Measurements from ENCODE around the gene WDR7.

WDR7 gene

DNA sequence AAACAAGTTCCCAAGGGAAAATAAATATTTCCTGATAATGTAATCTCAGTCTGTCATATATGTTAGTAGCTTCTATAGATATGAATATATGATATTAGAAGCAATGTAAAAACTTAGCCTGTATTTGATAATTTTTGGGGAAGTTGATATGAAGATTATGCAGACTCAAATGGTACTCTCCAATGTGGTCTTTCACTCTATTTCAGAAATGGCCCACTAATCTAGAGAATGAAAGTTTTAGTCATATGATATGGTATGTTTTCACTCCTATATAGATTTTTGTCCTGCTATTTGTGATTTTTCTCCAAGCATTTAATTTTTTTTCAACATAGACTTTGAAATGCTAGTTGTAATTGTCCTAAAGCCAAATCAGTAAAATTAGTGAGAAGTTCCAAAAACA is 259.1 kb downstream of the WDR7 start:
- Histone ChIP-seq H2BK12ac (ENCODE audit: low read length) (no peak overlapping the region), H3K18ac (ENCODE audit: low read length) (no peak overlapping the region), H3K9ac (ENCODE audit: low read depth, low read length, poor library complexity) (no peak overlapping the region), H3K4me2 (ENCODE audit: insufficient read depth, low read length, poor library complexity, severe bottlenecking) (no peak overlapping the region), H3K27ac (replicated peaks; ENCODE audit: low read length) (no peak overlapping the region), H2BK5ac (ENCODE audit: low read length) (no peak overlapping the region), H3K36me3 (replicated peaks in 1 of 2; ENCODE audit: control insufficient read depth in 2 of 2, insufficient read depth in 2 of 2, low read length in 2 of 2) (no peaks in the 10 kb centered on the region), H2BK15ac (ENCODE audit: low read length) (no peak overlapping the region), H2AK5ac (ENCODE audit: low read depth, low read length) (no peak overlapping the region), H3K79me1 (ENCODE audit: low read depth, low read length) (no peaks in the 10 kb centered on the region), H3K27me3 (ENCODE audit: control insufficient read depth in 3 of 3, insufficient read depth in 3 of 3, low read depth in 1 of 3, low read length in 3 of 3) (no peaks in the 10 kb centered on the region), H3K23ac (ENCODE audit: low read depth, low read length, poor library complexity) (no peak overlapping the region), H2AFZ (ENCODE audit: low read length) (no peak overlapping the region), H3K9me3 (replicated peaks in 1 of 2; ENCODE audit: control insufficient read depth in 2 of 2, insufficient read depth in 1 of 2, low read depth in 1 of 2, low read length in 2 of 2) (no peaks in the 10 kb centered on the region), H3K14ac (ENCODE audit: low read length) (no peak overlapping the region), H2BK120ac (ENCODE audit: low read depth, low read length) (no peak overlapping the region), H4K8ac (ENCODE audit: low read depth, low read length) (no peak overlapping the region), H3K4me1 (ENCODE audit: control insufficient read depth in 2 of 2, insufficient read depth in 1 of 2, low read depth in 1 of 2, low read length in 2 of 2) (peaks cover 5 to 9% of the 10 kb centered on the region in 2 donors), H4K91ac (ENCODE audit: low read depth, low read length, poor library complexity) (no peak overlapping the region), H3K4me3 (ENCODE audit: low read length in 2 of 2) (no peak overlapping the region), H3K4ac (ENCODE audit: low read length) (no peak overlapping the region)
- DNase-seq (ENCODE audit: low spot score): no peak

DNA sequence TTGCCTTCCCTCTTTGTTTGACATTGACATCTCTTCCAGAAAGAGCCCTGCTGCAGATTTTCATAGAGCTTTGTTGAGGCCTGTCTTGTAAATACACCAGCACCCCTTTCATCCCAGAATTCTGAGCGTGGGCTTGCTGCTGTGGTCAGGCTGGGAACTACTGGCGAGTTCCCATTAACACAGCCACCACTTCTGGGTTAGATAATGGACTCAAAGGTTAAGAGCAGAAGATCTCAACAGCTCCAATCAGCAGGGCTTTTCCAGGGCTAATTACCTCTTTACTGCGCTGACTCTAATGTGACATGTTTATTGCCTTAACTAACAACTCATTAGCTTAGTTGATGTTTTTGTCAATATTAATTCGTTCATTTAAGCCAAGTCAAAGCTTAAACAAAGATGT is 259.8 kb downstream of the WDR7 start:
- H3K4me2 ChIP-seq (ENCODE audit: insufficient read depth, low read length, poor library complexity, severe bottlenecking): no peak overlapping the region
- H2BK12ac ChIP-seq (ENCODE audit: low read length): no peak overlapping the region
- no peak overlapping the region for H2BK120ac ChIP-seq (ENCODE audit: low read depth, low read length)
- H3K4me3 ChIP-seq (ENCODE audit: low read length in 2 of 2): no peak overlapping the region
- H2AFZ ChIP-seq (ENCODE audit: low read length): no peak overlapping the region
- no peaks in the 10 kb centered on the region for H3K9me3 ChIP-seq (replicated peaks in 1 of 2; ENCODE audit: control insufficient read depth in 2 of 2, insufficient read depth in 1 of 2, low read depth in 1 of 2, low read length in 2 of 2)
- H4K91ac ChIP-seq (ENCODE audit: low read depth, low read length, poor library complexity): no peak overlapping the region
- H2BK5ac ChIP-seq (ENCODE audit: low read length): no peak overlapping the region
- H3K14ac ChIP-seq (ENCODE audit: low read length): no peak overlapping the region
- no peak overlapping the region for H2BK15ac ChIP-seq (ENCODE audit: low read length)
- no peak overlapping the region for H3K9ac ChIP-seq (ENCODE audit: low read depth, low read length, poor library complexity)
- peaks cover 5 to 9% of the 10 kb centered on the region in 2 donors for H3K4me1 ChIP-seq (ENCODE audit: control insufficient read depth in 2 of 2, insufficient read depth in 1 of 2, low read depth in 1 of 2, low read length in 2 of 2)
- H2AK5ac ChIP-seq (ENCODE audit: low read depth, low read length): no peak overlapping the region
- no peak for DNase-seq (ENCODE audit: low spot score)
- H3K36me3 ChIP-seq (replicated peaks in 1 of 2; ENCODE audit: control insufficient read depth in 2 of 2, insufficient read depth in 2 of 2, low read length in 2 of 2): no peaks in the 10 kb centered on the region
- H3K27me3 ChIP-seq (ENCODE audit: control insufficient read depth in 3 of 3, insufficient read depth in 3 of 3, low read depth in 1 of 3, low read length in 3 of 3): no peaks in the 10 kb centered on the region
- H3K27ac ChIP-seq (replicated peaks; ENCODE audit: low read length): no peak overlapping the region
- H3K79me1 ChIP-seq (ENCODE audit: low read depth, low read length): no peaks in the 10 kb centered on the region
- WGBS, 2 donors (ENCODE audit: extremely low coverage in 2 of 2, insufficient read length in 2 of 2, insufficient replicate concordance in 1 of 2): no CpG with 5 or more reads among the region's 4 CpGs
- H3K23ac ChIP-seq (ENCODE audit: low read depth, low read length, poor library complexity): no peak overlapping the region
- no peak overlapping the region for H3K4ac ChIP-seq (ENCODE audit: low read length)
- no peak overlapping the region for H4K8ac ChIP-seq (ENCODE audit: low read depth, low read length)
- H3K18ac ChIP-seq (ENCODE audit: low read length): no peak overlapping the region

GRCh38 chr18:56913941-56914340 is 262.8 kb downstream of the WDR7 start:
- no peak overlapping the region for H3K4me3 ChIP-seq (ENCODE audit: low read length in 2 of 2)
- no peaks in the 10 kb centered on the region for H3K79me1 ChIP-seq (ENCODE audit: low read depth, low read length)
- WGBS, 2 donors (ENCODE audit: extremely low coverage in 2 of 2, insufficient read length in 2 of 2, insufficient replicate concordance in 1 of 2): no CpG with 5 or more reads among the region's 4 CpGs
- no peak overlapping the region for H3K9ac ChIP-seq (ENCODE audit: low read depth, low read length, poor library complexity)
- peak overlapping the region; percentile 42 for H2AFZ ChIP-seq (ENCODE audit: low read length)
- H3K27me3 ChIP-seq (ENCODE audit: control insufficient read depth in 3 of 3, insufficient read depth in 3 of 3, low read depth in 1 of 3, low read length in 3 of 3): no peaks in the 10 kb centered on the region
- no peak overlapping the region for H2BK120ac ChIP-seq (ENCODE audit: low read depth, low read length)
- H4K8ac ChIP-seq (ENCODE audit: low read depth, low read length): no peak overlapping the region
- no peak overlapping the region for H3K18ac ChIP-seq (ENCODE audit: low read length)
- no peak for DNase-seq (ENCODE audit: low spot score)
- no peak overlapping the region for H3K23ac ChIP-seq (ENCODE audit: low read depth, low read length, poor library complexity)
- H3K9me3 ChIP-seq (replicated peaks in 1 of 2; ENCODE audit: control insufficient read depth in 2 of 2, insufficient read depth in 1 of 2, low read depth in 1 of 2, low read length in 2 of 2): no peaks in the 10 kb centered on the region
- H2BK15ac ChIP-seq (ENCODE audit: low read length): no peak overlapping the region
- no peak overlapping the region for H2BK12ac ChIP-seq (ENCODE audit: low read length)
- no peak overlapping the region for H4K91ac ChIP-seq (ENCODE audit: low read depth, low read length, poor library complexity)
- H3K27ac ChIP-seq (replicated peaks; ENCODE audit: low read length): no peak overlapping the region
- no peak overlapping the region for H3K4me2 ChIP-seq (ENCODE audit: insufficient read depth, low read length, poor library complexity, severe bottlenecking)
- H2BK5ac ChIP-seq (ENCODE audit: low read length): no peak overlapping the region
- H3K4ac ChIP-seq (ENCODE audit: low read length): no peak overlapping the region
- H2AK5ac ChIP-seq (ENCODE audit: low read depth, low read length): no peak overlapping the region
- H3K4me1 ChIP-seq (ENCODE audit: control insufficient read depth in 2 of 2, insufficient read depth in 1 of 2, low read depth in 1 of 2, low read length in 2 of 2): peaks cover 5 to 10% of the 10 kb centered on the region in 2 donors
- H3K36me3 ChIP-seq (replicated peaks in 1 of 2; ENCODE audit: control insufficient read depth in 2 of 2, insufficient read depth in 2 of 2, low read length in 2 of 2): no peaks in the 10 kb centered on the region
- H3K14ac ChIP-seq (ENCODE audit: low read length): no peak overlapping the region

DNA sequence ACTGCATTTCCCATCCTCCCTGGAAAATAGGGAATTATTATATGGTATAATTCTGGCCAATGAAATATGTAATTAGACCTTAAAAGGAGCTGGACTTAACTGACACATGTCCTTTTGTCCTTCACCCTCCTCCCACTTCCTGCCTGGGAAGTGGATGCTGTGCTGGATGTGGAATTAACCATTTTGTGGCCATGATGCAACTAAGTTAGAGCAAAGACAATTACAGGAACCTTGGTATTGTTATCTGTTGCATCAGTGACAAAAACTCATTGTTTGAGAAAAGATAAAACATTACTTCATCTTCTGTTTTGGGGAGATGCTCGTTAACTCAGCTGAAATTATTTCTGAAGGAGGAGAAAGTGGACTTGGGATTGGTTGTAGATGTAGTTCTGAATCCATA is 268.0 kb downstream of the WDR7 start:
- no peaks in the 10 kb centered on the region for H3K79me1 ChIP-seq (ENCODE audit: low read depth, low read length)
- no peak overlapping the region for H2BK120ac ChIP-seq (ENCODE audit: low read depth, low read length)
- no peak overlapping the region for H2AK5ac ChIP-seq (ENCODE audit: low read depth, low read length)
- peak overlapping the region; percentile 62 for H2AFZ ChIP-seq (ENCODE audit: low read length)
- H3K36me3 ChIP-seq (replicated peaks in 1 of 2; ENCODE audit: control insufficient read depth in 2 of 2, insufficient read depth in 2 of 2, low read length in 2 of 2): no peaks in the 10 kb centered on the region
- no peak for DNase-seq (ENCODE audit: low spot score)
- no peaks in the 10 kb centered on the region for H3K27me3 ChIP-seq (ENCODE audit: control insufficient read depth in 3 of 3, insufficient read depth in 3 of 3, low read depth in 1 of 3, low read length in 3 of 3)
- no peak overlapping the region for H4K8ac ChIP-seq (ENCODE audit: low read depth, low read length)
- H3K18ac ChIP-seq (ENCODE audit: low read length): no peak overlapping the region
- H3K9me3 ChIP-seq (replicated peaks in 1 of 2; ENCODE audit: control insufficient read depth in 2 of 2, insufficient read depth in 1 of 2, low read depth in 1 of 2, low read length in 2 of 2): no peaks in the 10 kb centered on the region
- WGBS, 2 donors (ENCODE audit: extremely low coverage in 2 of 2, insufficient read length in 2 of 2, insufficient replicate concordance in 1 of 2): no CpG with 5 or more reads among the region's 1 CpG
- peaks cover 2 to 20% of the 10 kb centered on the region in 2 donors for H3K4me1 ChIP-seq (ENCODE audit: control insufficient read depth in 2 of 2, insufficient read depth in 1 of 2, low read depth in 1 of 2, low read length in 2 of 2)
- no peak overlapping the region for H2BK12ac ChIP-seq (ENCODE audit: low read length)
- H2BK15ac ChIP-seq (ENCODE audit: low read length): no peak overlapping the region
- H3K4me3 ChIP-seq (ENCODE audit: low read length in 2 of 2): no peak overlapping the region
- no peak overlapping the region for H4K91ac ChIP-seq (ENCODE audit: low read depth, low read length, poor library complexity)
- H3K27ac ChIP-seq (replicated peaks; ENCODE audit: low read length): no peak overlapping the region
- no peak overlapping the region for H3K9ac ChIP-seq (ENCODE audit: low read depth, low read length, poor library complexity)
- H3K23ac ChIP-seq (ENCODE audit: low read depth, low read length, poor library complexity): no peak overlapping the region
- no peak overlapping the region for H2BK5ac ChIP-seq (ENCODE audit: low read length)
- H3K4ac ChIP-seq (ENCODE audit: low read length): no peak overlapping the region
- H3K4me2 ChIP-seq (ENCODE audit: insufficient read depth, low read length, poor library complexity, severe bottlenecking): no peak overlapping the region
- H3K14ac ChIP-seq (ENCODE audit: low read length): no peak overlapping the region

Data from neuronal stem cell (in vitro differentiated cells).